GM23248 (cell line): ENCODE data around the gene APBA1. TPM values are rescaled to one million over a fixed set of nuclear protein-coding genes. Genes with fewer than 3 reads are reported as not detected.

ENCODE experiments used
- DNase-seq: peaks from one replicate; pipeline ENCODE4 v3.0.0-alpha.2; 2015
- H2AFZ ChIP-seq: fragments of 200-600 bp; sonication (generic); 2 replicates; pipeline ENCODE4 v1.6.1; 2016; ENCODE audit warnings: antibody characterized with exemption
- H3F3A ChIP-seq: fragments of 200-600 bp; sonication (generic); 2 replicates; pipeline ENCODE4 v1.6.1; 2016; ENCODE audit warnings: mild to moderate bottlenecking, antibody characterized with exemption, mixed run types; ENCODE audit not compliant: insufficient read depth
- H3K27ac ChIP-seq: fragments of 200-600 bp; sonication (generic); 2 replicates; pipeline ENCODE4 v1.5.1; 2016; ENCODE audit warnings: mild to moderate bottlenecking
- H3K27me3 ChIP-seq: fragments of 200-600 bp; sonication (generic); replicated peaks from 2 replicates; pipeline ENCODE4 v1.6.1; 2016; ENCODE audit warnings: mild to moderate bottlenecking; ENCODE audit not compliant: insufficient read depth
- H3K36me3 ChIP-seq: fragments of 200-600 bp; sonication (generic); 2 replicates; pipeline ENCODE4 v1.6.1; 2016; ENCODE audit warnings: low read depth, mild to moderate bottlenecking
- H3K4me1 ChIP-seq: fragments of 200-600 bp; sonication (generic); 2 replicates; pipeline ENCODE4 v1.6.1; 2016; ENCODE audit warnings: mild to moderate bottlenecking; ENCODE audit not compliant: insufficient read depth
- H3K4me2 ChIP-seq: fragments of 200-600 bp; sonication (generic); one replicate; pipeline ENCODE4 v1.6.1; 2016; ENCODE audit warnings: mild to moderate bottlenecking; ENCODE audit not compliant: unreplicated experiment
- H3K4me3 ChIP-seq: fragments of 200-600 bp; sonication (generic); 2 replicates; pipeline ENCODE4 v1.5.1; 2016; ENCODE audit warnings: mild to moderate bottlenecking
- H3K79me2 ChIP-seq: fragments of 200-600 bp; sonication (generic); 2 replicates; pipeline ENCODE4 v1.6.1; 2016; ENCODE audit warnings: mild to moderate bottlenecking; ENCODE audit not compliant: insufficient read depth
- H3K9ac ChIP-seq: fragments of 200-600 bp; sonication (generic); 2 replicates; pipeline ENCODE4 v1.6.1; 2016; ENCODE audit warnings: mild to moderate bottlenecking
- H3K9me2 ChIP-seq: fragments of 200-600 bp; sonication (generic); 2 replicates; pipeline ENCODE4 v1.6.1; 2016; ENCODE audit warnings: mixed run types, mild to moderate bottlenecking, moderate library complexity; ENCODE audit not compliant: insufficient read depth
- H3K9me3 ChIP-seq: fragments of 200-600 bp; sonication (generic); one replicate; pipeline ENCODE4 v1.6.1; 2017; ENCODE audit warnings: low read depth
- H4K20me1 ChIP-seq: fragments of 200-600 bp; sonication (generic); 2 replicates; pipeline ENCODE4 v1.6.0; 2016; ENCODE audit not compliant: insufficient read depth
- EZH2 ChIP-seq: fragments of 200-600 bp; sonication (generic); IDR thresholded peaks from 2 replicates; pipeline ENCODE4 v1.6.1; 2018; ENCODE audit warnings: antibody characterized with exemption, mild to moderate bottlenecking; ENCODE audit not compliant: insufficient read depth, poor library complexity, severe bottlenecking
- EZH2phosphoT487 ChIP-seq: fragments of 200-600 bp; sonication (generic); IDR thresholded peaks from 2 replicates; pipeline ENCODE4 v1.6.1; 2018; ENCODE audit warnings: antibody characterized with exemption, moderate library complexity, mild to moderate bottlenecking, low read depth; ENCODE audit not compliant: insufficient read depth
- WGBS, 2 experiments: methylation state at CpG; one replicate each; pipeline ENCODE4 v1.1.6; 2015 to 2017; ENCODE audit warnings: low lambda C conversion rate in 2 of 2, low coverage in 1 of 2; ENCODE audit errors: missing lambda C conversion rate in 2 of 2; 5-methylcytosine and 5-hydroxymethylcytosine counted together
- in situ Hi-C: fragments of 300-500 bp; cut with MboI; formaldehyde crosslinking; loops from 2 replicates; pipeline ENCODE4 v1.15.0; 2020
- polyA plus RNA-seq: library from polyadenylated mRNA; unstranded; fragments of >200 nt; fragmentation: Nextera tagmentation; extraction: Ambion mirVana; gene quantifications from 2 replicates; pipeline ENCODE4 v1.2.1, GENCODE V29; 2016
- total RNA-seq: library from RNA; depleted of rRNA; stranded (reverse); fragments of >200 nt; shearing (Covaris generic); gene quantifications from 2 replicates; pipeline ENCODE4 v1.2.3, GENCODE V29; 2014

The APBA1 gene
- total and polyA plus RNA-seq, 2 experiments from 2014 or later, result 0.93 to 11.3 TPM

DNA sequence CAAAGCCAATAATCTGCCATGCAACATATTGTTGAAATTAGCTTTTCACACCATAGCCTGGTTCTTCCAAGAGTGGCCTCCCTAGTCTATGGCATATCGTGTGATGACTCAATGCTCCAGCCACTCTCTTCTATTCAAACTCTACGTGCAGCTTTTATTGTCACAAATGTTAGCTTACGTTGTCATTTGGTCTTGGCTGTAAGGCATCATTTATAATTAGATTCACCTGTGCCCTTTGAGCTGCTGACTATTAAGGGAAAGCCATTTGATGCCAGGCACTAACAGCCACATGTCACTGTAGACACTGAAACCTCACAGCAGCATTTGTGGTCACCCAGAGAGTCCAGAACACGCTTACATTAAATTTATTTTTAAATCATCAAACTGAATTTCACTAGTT lies 66.8 kb downstream of the APBA1 start:
- Histone ChIP-seq H3K9ac (no peak overlapping the region), H3K4me2 (no peak overlapping the region), H3K36me3 (no peaks in the 10 kb centered on the region), H4K20me1 (no peaks in the 10 kb centered on the region), H3K27ac (no peak overlapping the region), H3K27me3 (no peaks in the 10 kb centered on the region), H3K4me1 (peaks cover 4% of the 10 kb centered on the region; the same call in 1 of the 2 replicates), H3F3A (no peaks in the 10 kb centered on the region), H2AFZ (no peak overlapping the region), H3K9me2 (no peaks in the 10 kb centered on the region), H3K79me2 (no peaks in the 10 kb centered on the region), H3K4me3 (no peak overlapping the region), H3K9me3 (no peaks in the 10 kb centered on the region)
- 32 to 35% methylated on average over 4 of the region's 4 CpGs for WGBS, 2 experiments
- in situ Hi-C loops, result no loop called here
- TF ChIP-seq EZH2phosphoT487 (no peak), EZH2 (no peak)
- DNase-seq, result peak; percentile 33

DNA sequence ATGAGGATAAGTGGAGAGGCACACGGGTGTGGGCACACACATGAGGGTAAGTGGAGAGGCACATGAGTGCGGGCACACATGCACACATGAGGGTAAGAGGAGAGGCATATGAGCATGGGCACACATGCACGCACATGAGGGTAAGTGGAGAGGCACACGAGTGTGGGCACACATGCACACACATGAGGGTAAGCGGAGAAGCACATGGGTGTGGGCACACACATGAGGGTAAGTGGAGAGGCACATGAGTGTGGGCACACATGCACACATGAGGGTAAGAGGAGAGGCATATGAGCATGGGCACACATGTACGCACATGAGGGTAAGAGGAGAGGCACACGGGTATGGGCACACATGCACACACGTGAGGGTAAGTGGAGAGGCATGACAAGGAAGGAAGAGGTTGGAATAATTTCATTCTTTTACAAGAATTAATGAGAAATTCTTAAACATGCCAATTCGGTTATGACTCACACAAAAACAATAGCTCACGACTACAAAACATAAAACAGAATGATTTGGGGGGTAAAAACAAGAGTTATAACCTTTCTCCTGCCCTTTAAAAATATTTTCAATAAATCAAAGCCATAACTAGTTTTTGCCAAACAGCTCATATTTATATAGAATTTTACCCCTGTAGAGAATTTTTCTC lies 67.5 kb downstream of the APBA1 start:
- no peaks in the 10 kb centered on the region for H3K9me3 ChIP-seq
- no peaks in the 10 kb centered on the region for H3K9me2 ChIP-seq
- H3K4me3 ChIP-seq, result no peak overlapping the region
- H3K4me2 ChIP-seq, result no peak overlapping the region
- no peaks in the 10 kb centered on the region for H3K36me3 ChIP-seq
- no peak overlapping the region for H3K27ac ChIP-seq
- no peak overlapping the region for H2AFZ ChIP-seq
- no peaks in the 10 kb centered on the region for H3F3A ChIP-seq
- 56 to 63% methylated on average over 7 to 10 of the region's 10 CpGs for WGBS, 2 experiments
- no peaks in the 10 kb centered on the region for H3K27me3 ChIP-seq
- H3K79me2 ChIP-seq, result no peaks in the 10 kb centered on the region
- in situ Hi-C loops, result no loop called here
- no peak overlapping the region for H3K9ac ChIP-seq
- peak; percentile 20 for DNase-seq
- no peaks in the 10 kb centered on the region for H4K20me1 ChIP-seq
- H3K4me1 ChIP-seq, result peaks cover 4% of the 10 kb centered on the region; the same call in 1 of the 2 replicates
- TF ChIP-seq EZH2phosphoT487, result no peak
- TF ChIP-seq EZH2, result no peak

DNA sequence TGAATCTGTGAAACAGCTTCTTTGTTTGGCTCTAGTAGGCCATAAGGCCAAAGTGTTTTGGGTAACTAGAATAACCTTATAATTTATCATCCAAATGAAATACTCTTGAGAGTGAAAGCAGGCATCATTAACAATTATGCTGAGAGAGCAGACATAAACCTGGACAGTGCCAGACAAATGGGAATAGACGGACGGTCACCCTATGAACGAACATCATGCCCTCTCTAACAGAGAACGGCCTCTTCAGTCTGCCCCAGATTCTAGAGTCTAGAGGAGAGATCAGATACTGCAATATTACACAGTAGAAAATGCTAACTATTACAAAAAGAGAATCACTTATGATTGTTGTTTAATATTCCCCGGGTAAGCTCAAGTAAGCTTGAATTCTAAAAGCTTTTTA lies 68.5 kb downstream of the APBA1 start:
- no peak for DNase-seq
- Histone ChIP-seq H3K9me3 (no peaks in the 10 kb centered on the region), H3K9me2 (no peaks in the 10 kb centered on the region), H3K79me2 (no peaks in the 10 kb centered on the region), H3K36me3 (no peaks in the 10 kb centered on the region), H3K27ac (no peak overlapping the region), H3K9ac (no peak overlapping the region), H2AFZ (no peak overlapping the region), H3K27me3 (no peaks in the 10 kb centered on the region), H3F3A (no peaks in the 10 kb centered on the region), H4K20me1 (no peaks in the 10 kb centered on the region), H3K4me1 (peaks cover 4% of the 10 kb centered on the region; the same call in 1 of the 2 replicates), H3K4me2 (no peak overlapping the region), H3K4me3 (no peak overlapping the region)
- 97 to 98% methylated on average over 5 of the region's 5 CpGs for WGBS, 2 experiments
- TF ChIP-seq EZH2, result no peak
- in situ Hi-C loops, result no loop called here

- H3K4me3 ChIP-seq, result no peak overlapping the region
- no peaks in the 10 kb centered on the region for H3F3A ChIP-seq
- no peak for TF ChIP-seq EZH2phosphoT487
- TF ChIP-seq EZH2, result no peak
- no peaks in the 10 kb centered on the region for H3K27me3 ChIP-seq
- H3K4me1 ChIP-seq, result peaks cover 4% of the 10 kb centered on the region; the same call in 1 of the 2 replicates
- no peaks in the 10 kb centered on the region for H3K79me2 ChIP-seq
- no peak overlapping the region for H2AFZ ChIP-seq
- no peak for DNase-seq
- no peak overlapping the region for H3K27ac ChIP-seq
- no peak overlapping the region for H3K9ac ChIP-seq
- no peaks in the 10 kb centered on the region for H4K20me1 ChIP-seq
- no peaks in the 10 kb centered on the region for H3K36me3 ChIP-seq
- in situ Hi-C loops, result no loop called here
- H3K9me3 ChIP-seq, result no peaks in the 10 kb centered on the region
- no peaks in the 10 kb centered on the region for H3K9me2 ChIP-seq
- no peak overlapping the region for H3K4me2 ChIP-seq
- WGBS, 2 experiments, result 83 to 89% methylated on average over 1 of the region's 1 CpG
Observed at GRCh38 chr9:69602773-69603172, 69.4 kb downstream of the APBA1 start.

- in situ Hi-C loops, result no loop called here
- Histone ChIP-seq H3K4me1 (peaks cover 4% of the 10 kb centered on the region; the same call in 1 of the 2 replicates), H3K4me3 (no peak overlapping the region), H3K27me3 (no peaks in the 10 kb centered on the region), H4K20me1 (no peaks in the 10 kb centered on the region), H3K27ac (no peak overlapping the region), H3K9ac (no peak overlapping the region), H3K9me2 (no peaks in the 10 kb centered on the region), H3F3A (no peaks in the 10 kb centered on the region), H3K36me3 (no peaks in the 10 kb centered on the region), H3K9me3 (no peaks in the 10 kb centered on the region), H3K79me2 (no peaks in the 10 kb centered on the region), H2AFZ (no peak overlapping the region), H3K4me2 (no peak overlapping the region)
- WGBS, 2 experiments, result 28 to 50% methylated on average over 1 of the region's 1 CpG
- no peak for DNase-seq
- no peak for TF ChIP-seq EZH2
- TF ChIP-seq EZH2phosphoT487, result no peak
Observed at GRCh38 chr9:69601698-69602097, 70.5 kb downstream of the APBA1 start.
